Measurements from ENCODE around the gene PLCL1. TPM values are rescaled to one million over a fixed set of nuclear protein-coding genes. Genes with fewer than 3 reads are reported as not detected.
A peak's percentile ranks its signal among the peaks of the same experiment; 100 is the strongest.

PLCL1 gene
- total RNA-seq (2014; rRNA removed; shearing (Covaris generic); ENCODE audit: low replicate concordance), result not detected in 2 replicates

- H3K27ac ChIP-seq (ENCODE audit: low read length), result no peak within 1 kb of the TSS
- H3K9ac ChIP-seq (ENCODE audit: low read length), result 0 out of 2 replicates have a peak within 1 kb of the TSS, but pooled peaks have one; percentile 27
- H3K9me3 ChIP-seq (ENCODE audit: low read length), result no peaks in the 10 kb centered on the region
- peak within 1 kb of the TSS; percentile 76; the same call in 1 of the 2 replicates for H2AFZ ChIP-seq (ENCODE audit: low read length)
- H3K4me3 ChIP-seq (ENCODE audit: low read length), result peak within 1 kb of the TSS; percentile 44
- H3K79me2 ChIP-seq (ENCODE audit: low read length), result no peaks in the 10 kb centered on the region
- H3K27me3 ChIP-seq (ENCODE audit: low read length), result no peaks in the 10 kb centered on the region
- peaks cover 9% of the 10 kb centered on the region for H3K4me1 ChIP-seq (ENCODE audit: low read length)
- H4K20me1 ChIP-seq (ENCODE audit: insufficient read depth, low read depth, low read length), result no peaks in the 10 kb centered on the region
- no peaks in the 10 kb centered on the region for H3K9me2 ChIP-seq (replicated peaks; ENCODE audit: insufficient read depth, low read length)
- H3K36me3 ChIP-seq (ENCODE audit: insufficient read depth, low read length), result no peaks in the 10 kb centered on the region
- peak within 1 kb of the TSS; percentile 66 for H3K4me2 ChIP-seq (ENCODE audit: low read depth, low read length, poor library complexity, severe bottlenecking)
- peak; percentile 83 for DNase-seq
Observed at GRCh38 chr2:197804049-197804757, at the start of gene PLCL1. TSS of gene PLCL1 (plus strand) at chr2:197804593.

- Histone ChIP-seq H3K4me3 (ENCODE audit: low read length) (no peak overlapping the region), H3K4me2 (ENCODE audit: low read depth, low read length, poor library complexity, severe bottlenecking) (no peak overlapping the region), H3K9ac (ENCODE audit: low read length) (no peak overlapping the region), H3K4me1 (ENCODE audit: low read length) (no peaks in the 10 kb centered on the region), H3K79me2 (ENCODE audit: low read length) (no peaks in the 10 kb centered on the region), H3K27ac (ENCODE audit: low read length) (no peak overlapping the region), H3K9me3 (ENCODE audit: low read length) (no peaks in the 10 kb centered on the region), H2AFZ (ENCODE audit: low read length) (no peak overlapping the region), H4K20me1 (ENCODE audit: insufficient read depth, low read depth, low read length) (no peaks in the 10 kb centered on the region), H3K36me3 (ENCODE audit: insufficient read depth, low read length) (no peaks in the 10 kb centered on the region), H3K27me3 (ENCODE audit: low read length) (no peaks in the 10 kb centered on the region), H3K9me2 (replicated peaks; ENCODE audit: insufficient read depth, low read length) (no peaks in the 10 kb centered on the region)
- no peak for DNase-seq
Observed at GRCh38 chr2:197759013-197759412, 45.4 kb upstream of the PLCL1 start.

GRCh38 chr2:197759625-197760292, 44.6 kb upstream of the PLCL1 start:
- H3K9ac ChIP-seq (ENCODE audit: low read length), result no peak overlapping the region
- DNase-seq, result no peak
- no peaks in the 10 kb centered on the region for H4K20me1 ChIP-seq (ENCODE audit: insufficient read depth, low read depth, low read length)
- no peaks in the 10 kb centered on the region for H3K27me3 ChIP-seq (ENCODE audit: low read length)
- no peak overlapping the region for H2AFZ ChIP-seq (ENCODE audit: low read length)
- no peaks in the 10 kb centered on the region for H3K9me2 ChIP-seq (replicated peaks; ENCODE audit: insufficient read depth, low read length)
- no peak overlapping the region for H3K27ac ChIP-seq (ENCODE audit: low read length)
- H3K9me3 ChIP-seq (ENCODE audit: low read length), result no peaks in the 10 kb centered on the region
- H3K36me3 ChIP-seq (ENCODE audit: insufficient read depth, low read length), result no peaks in the 10 kb centered on the region
- no peak overlapping the region for H3K4me3 ChIP-seq (ENCODE audit: low read length)
- H3K4me1 ChIP-seq (ENCODE audit: low read length), result no peaks in the 10 kb centered on the region
- no peaks in the 10 kb centered on the region for H3K79me2 ChIP-seq (ENCODE audit: low read length)
- no peak overlapping the region for H3K4me2 ChIP-seq (ENCODE audit: low read depth, low read length, poor library complexity, severe bottlenecking)

- no peaks in the 10 kb centered on the region for H4K20me1 ChIP-seq (ENCODE audit: insufficient read depth, low read depth, low read length)
- no peak overlapping the region for H3K27ac ChIP-seq (ENCODE audit: low read length)
- H2AFZ ChIP-seq (ENCODE audit: low read length), result no peak overlapping the region
- H3K4me2 ChIP-seq (ENCODE audit: low read depth, low read length, poor library complexity, severe bottlenecking), result no peak overlapping the region
- H3K79me2 ChIP-seq (ENCODE audit: low read length), result no peaks in the 10 kb centered on the region
- no peak overlapping the region for H3K4me3 ChIP-seq (ENCODE audit: low read length)
- H3K36me3 ChIP-seq (ENCODE audit: insufficient read depth, low read length), result no peaks in the 10 kb centered on the region
- H3K9me3 ChIP-seq (ENCODE audit: low read length), result no peaks in the 10 kb centered on the region
- no peak overlapping the region for H3K9ac ChIP-seq (ENCODE audit: low read length)
- H3K27me3 ChIP-seq (ENCODE audit: low read length), result no peaks in the 10 kb centered on the region
- no peaks in the 10 kb centered on the region for H3K4me1 ChIP-seq (ENCODE audit: low read length)
- DNase-seq, result no peak
- H3K9me2 ChIP-seq (replicated peaks; ENCODE audit: insufficient read depth, low read length), result no peaks in the 10 kb centered on the region
Observed at GRCh38 chr2:197760293-197760657, 44.1 kb upstream of the PLCL1 start.

- Histone ChIP-seq H3K79me2 (ENCODE audit: low read length) (no peaks in the 10 kb centered on the region), H2AFZ (ENCODE audit: low read length) (no peak overlapping the region)
- peak; percentile 72 for DNase-seq
Observed at GRCh38 chr2:197777823-197778407, 26.5 kb upstream of the PLCL1 start.

GRCh38 chr2:197779261-197779660, 25.1 kb upstream of the PLCL1 start:
- no peak for DNase-seq
- no peaks in the 10 kb centered on the region for H3K36me3 ChIP-seq (ENCODE audit: insufficient read depth, low read length)
- H3K4me1 ChIP-seq (ENCODE audit: low read length), result no peaks in the 10 kb centered on the region

More at GRCh38 chr2:197777823-197778407, 26.5 kb upstream of the PLCL1 start:
- no peaks in the 10 kb centered on the region for H3K9me2 ChIP-seq (replicated peaks; ENCODE audit: insufficient read depth, low read length)
- no peaks in the 10 kb centered on the region for H3K9me3 ChIP-seq (ENCODE audit: low read length)
- H3K27ac ChIP-seq (ENCODE audit: low read length), result no peak overlapping the region
- H3K4me3 ChIP-seq (ENCODE audit: low read length), result no peak overlapping the region
- H3K4me1 ChIP-seq (ENCODE audit: low read length), result no peaks in the 10 kb centered on the region
- H4K20me1 ChIP-seq (ENCODE audit: insufficient read depth, low read depth, low read length), result no peaks in the 10 kb centered on the region
- H3K4me2 ChIP-seq (ENCODE audit: low read depth, low read length, poor library complexity, severe bottlenecking), result no peak overlapping the region
- no peaks in the 10 kb centered on the region for H3K27me3 ChIP-seq (ENCODE audit: low read length)
- H3K36me3 ChIP-seq (ENCODE audit: insufficient read depth, low read length), result no peaks in the 10 kb centered on the region
- no peak overlapping the region for H3K9ac ChIP-seq (ENCODE audit: low read length)

GRCh38 chr2:197782126-197782525, 22.3 kb upstream of the PLCL1 start:
- H3K9me3 ChIP-seq (ENCODE audit: low read length), result no peaks in the 10 kb centered on the region
- H3K9ac ChIP-seq (ENCODE audit: low read length), result no peak overlapping the region
- H3K4me1 ChIP-seq (ENCODE audit: low read length), result no peaks in the 10 kb centered on the region
- H3K27me3 ChIP-seq (ENCODE audit: low read length), result no peaks in the 10 kb centered on the region
- H3K9me2 ChIP-seq (replicated peaks; ENCODE audit: insufficient read depth, low read length), result no peaks in the 10 kb centered on the region
- no peaks in the 10 kb centered on the region for H3K36me3 ChIP-seq (ENCODE audit: insufficient read depth, low read length)
- no peak overlapping the region for H3K4me3 ChIP-seq (ENCODE audit: low read length)
- no peak overlapping the region for H2AFZ ChIP-seq (ENCODE audit: low read length)
- DNase-seq, result no peak
- H4K20me1 ChIP-seq (ENCODE audit: insufficient read depth, low read depth, low read length), result no peaks in the 10 kb centered on the region
- no peak overlapping the region for H3K4me2 ChIP-seq (ENCODE audit: low read depth, low read length, poor library complexity, severe bottlenecking)
- no peaks in the 10 kb centered on the region for H3K79me2 ChIP-seq (ENCODE audit: low read length)
- H3K27ac ChIP-seq (ENCODE audit: low read length), result no peak overlapping the region

More at GRCh38 chr2:197779261-197779660, 25.1 kb upstream of the PLCL1 start:
- Histone ChIP-seq H3K9me2 (replicated peaks; ENCODE audit: insufficient read depth, low read length) (no peaks in the 10 kb centered on the region), H3K79me2 (ENCODE audit: low read length) (no peaks in the 10 kb centered on the region), H2AFZ (ENCODE audit: low read length) (no peak overlapping the region), H3K27ac (ENCODE audit: low read length) (no peak overlapping the region), H3K4me3 (ENCODE audit: low read length) (no peak overlapping the region), H4K20me1 (ENCODE audit: insufficient read depth, low read depth, low read length) (no peaks in the 10 kb centered on the region), H3K27me3 (ENCODE audit: low read length) (no peaks in the 10 kb centered on the region), H3K9me3 (ENCODE audit: low read length) (no peaks in the 10 kb centered on the region), H3K4me2 (ENCODE audit: low read depth, low read length, poor library complexity, severe bottlenecking) (no peak overlapping the region), H3K9ac (ENCODE audit: low read length) (no peak overlapping the region)
